GM19467 (cell line): ENCODE data around the gene SEC63.
"Not testable (repeated sequence)": the region's sequence is repeated elsewhere in the genome, so short reads cannot be mapped to it uniquely, and the experiment has no call there.

ENCODE experiments used
- ATAC-seq: cut with Tn5 transposase; IDR thresholded peaks from one replicate; pipeline ENCODE4 v1.9.1; 2021; ENCODE audit warnings: mild to moderate bottlenecking, moderate library complexity; ENCODE audit not compliant: unreplicated experiment

SEC63 gene

DNA sequence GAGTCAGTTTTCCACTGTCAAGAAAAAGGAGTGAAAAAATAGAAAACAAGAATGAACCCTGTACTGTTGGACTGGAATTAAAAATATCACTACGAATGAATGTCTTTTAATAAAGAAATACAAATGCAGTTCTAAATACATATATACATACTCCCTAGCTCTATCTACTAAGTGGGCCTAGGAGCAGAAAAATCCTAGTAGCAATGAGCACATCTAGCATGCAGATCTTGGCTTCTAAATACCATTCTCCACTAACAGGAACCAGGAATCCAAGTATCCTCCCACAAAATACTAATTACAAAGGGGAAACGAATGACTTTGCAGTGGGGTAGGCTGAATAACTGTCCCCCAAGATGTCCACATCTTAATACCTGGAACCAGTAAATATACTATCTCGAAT, 25.4 kb downstream of the SEC63 start:
- ATAC-seq = no peak

- no peak for ATAC-seq
Observed at GRCh38 chr6:107931894-107932293, 26.1 kb downstream of the SEC63 start.

DNA sequence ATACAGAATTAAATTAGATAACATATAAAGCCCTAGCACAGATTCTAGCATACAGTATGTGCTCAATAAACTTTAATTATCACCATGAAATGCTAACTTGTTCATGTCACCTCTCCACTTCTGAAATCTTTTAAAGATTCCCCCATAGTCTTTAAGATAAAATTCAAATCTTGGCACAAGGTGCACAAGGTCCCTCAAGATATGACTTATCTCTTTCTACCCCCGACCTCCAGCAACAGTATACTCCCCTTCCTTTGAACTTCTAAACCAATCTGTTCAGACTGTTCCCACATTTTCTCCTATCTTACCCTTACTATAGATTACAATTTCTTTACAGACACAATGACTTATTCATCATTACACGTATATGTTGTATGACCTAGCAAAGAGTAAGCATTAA, 29.0 kb downstream of the SEC63 start:
- ATAC-seq = no peak

GRCh38 chr6:107926697-107927544, 31.1 kb downstream of the SEC63 start:
- not testable (repeated sequence) for ATAC-seq

GRCh38 chr6:107917451-107918375, 40.3 kb downstream of the SEC63 start:
- no peak for ATAC-seq

DNA sequence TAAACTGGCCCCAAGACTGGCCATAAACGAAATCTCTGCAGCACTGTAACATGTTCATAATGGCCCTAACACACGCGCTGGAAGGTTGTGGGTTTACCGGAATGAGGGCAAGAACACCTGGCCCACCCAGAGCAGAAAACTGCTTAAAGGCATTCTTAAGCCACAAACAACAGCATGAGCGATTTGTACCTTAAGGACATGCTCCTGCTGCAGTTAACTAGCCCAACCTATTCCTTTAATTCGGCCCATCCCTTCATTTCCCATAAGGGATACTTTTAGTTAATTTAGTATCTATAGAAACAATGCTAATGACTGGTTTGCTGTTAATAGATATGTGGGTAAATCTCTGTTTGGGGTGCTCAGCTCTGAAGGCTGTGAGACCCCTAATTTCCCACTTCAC, 41.0 kb downstream of the SEC63 start:
- not testable (repeated sequence) for ATAC-seq

DNA sequence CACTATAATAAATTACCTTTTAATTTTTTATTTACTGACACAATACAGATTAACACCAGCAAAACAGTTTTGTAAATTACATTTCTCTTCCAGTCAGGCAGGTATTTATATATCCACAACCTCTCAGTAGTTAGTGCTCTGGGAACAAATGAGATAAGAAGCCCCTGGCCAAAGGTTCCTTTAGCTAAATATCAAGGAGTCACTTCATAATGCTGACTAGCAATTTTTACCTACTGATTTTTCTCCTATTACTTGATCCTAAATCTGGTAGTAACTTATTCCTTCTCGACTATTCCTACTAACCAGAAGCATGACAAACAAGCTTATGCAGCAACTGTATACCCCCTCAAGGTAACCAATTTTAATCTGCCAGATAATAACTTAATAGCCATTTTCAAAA, 46.3 kb downstream of the SEC63 start:
- ATAC-seq = no peak

DNA sequence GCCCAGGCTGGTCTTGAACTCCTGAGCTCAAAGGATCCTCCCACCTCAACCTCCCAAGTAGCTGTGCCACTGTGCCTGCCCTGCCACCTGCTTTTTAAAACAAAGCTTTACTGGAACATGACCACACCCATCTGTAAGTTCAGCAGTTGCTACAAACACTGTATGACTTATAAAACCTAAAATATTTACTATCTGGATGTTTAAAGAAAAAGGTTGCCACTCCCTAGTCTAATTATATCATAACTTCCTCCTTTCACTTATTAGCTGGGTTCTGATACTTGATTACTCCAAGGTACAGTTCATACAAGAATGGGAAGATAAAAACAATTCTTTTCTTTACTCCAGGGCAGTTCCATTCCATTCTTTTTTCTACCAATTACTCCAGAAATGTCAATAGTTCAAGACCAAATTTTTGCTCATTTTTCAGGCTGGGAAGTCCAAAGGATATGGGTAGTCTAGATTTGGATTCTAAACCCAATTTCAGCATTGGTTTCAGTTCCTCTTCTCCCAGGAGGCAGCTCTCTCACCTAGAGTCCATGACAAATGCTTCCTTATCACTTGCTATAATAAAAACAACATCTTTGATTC, 63.1 kb downstream of the SEC63 start:
- no peak for ATAC-seq

DNA sequence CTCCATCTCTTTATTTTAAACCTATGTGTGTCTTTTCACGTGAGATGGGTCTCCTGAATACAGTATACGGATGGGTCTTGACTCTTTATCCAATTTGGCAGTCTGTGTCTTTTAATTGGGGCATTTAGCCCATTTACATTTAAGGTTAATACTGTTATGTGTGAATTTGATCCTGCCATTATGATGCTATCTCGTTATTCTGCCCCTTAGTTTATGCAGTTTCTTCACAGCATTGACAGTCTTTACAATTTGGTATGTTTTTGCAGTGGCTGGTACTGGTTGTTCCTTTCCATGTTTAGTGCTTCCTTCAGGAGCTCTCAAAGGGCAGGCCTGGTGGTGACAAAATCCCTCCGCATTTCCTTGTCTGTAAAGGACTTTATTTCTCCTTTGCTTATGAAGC, 67.6 kb downstream of the SEC63 start:
- not testable (repeated sequence) for ATAC-seq

DNA sequence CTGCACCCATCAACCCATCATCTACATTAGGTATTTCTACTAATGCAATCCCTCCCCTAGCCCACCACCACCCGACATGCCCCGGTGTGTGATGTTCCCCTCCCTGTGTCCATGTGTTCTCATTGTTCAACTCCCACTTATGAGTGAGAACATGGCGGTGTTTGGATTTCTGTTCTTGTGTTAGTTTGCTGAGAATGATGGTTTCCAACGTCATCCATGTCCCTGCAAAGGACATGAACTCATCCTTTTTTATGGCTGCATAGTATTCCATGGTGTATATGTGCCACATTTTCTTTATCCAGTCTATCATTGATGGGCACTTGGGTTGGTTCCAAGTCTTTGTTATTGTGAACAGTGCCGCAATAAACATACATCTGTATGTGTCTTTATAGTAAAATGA, 72.1 kb downstream of the SEC63 start:
- ATAC-seq = not testable (repeated sequence)

DNA sequence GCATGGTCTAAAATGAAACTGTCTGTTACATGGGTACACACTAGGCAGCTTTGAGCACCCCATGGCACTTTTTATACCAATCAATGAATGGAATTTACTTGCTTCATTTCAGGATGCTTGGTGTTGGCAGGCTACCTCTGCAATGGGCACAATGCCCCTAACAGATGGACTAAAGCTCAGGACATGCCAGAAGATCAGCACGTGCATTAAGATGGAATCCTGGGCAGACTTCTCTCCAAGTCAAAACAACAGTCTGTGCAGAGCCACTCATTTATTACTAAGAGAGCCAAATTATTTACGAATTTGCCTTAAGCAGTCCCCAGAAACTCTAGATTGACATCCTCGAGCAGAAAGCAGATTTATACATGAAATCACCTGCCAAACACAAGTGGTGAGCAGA, 78.1 kb downstream of the SEC63 start:
- ATAC-seq = no peak

GRCh38 chr6:107877968-107878367, 80.0 kb downstream of the SEC63 start:
- ATAC-seq = no peak

GRCh38 chr6:107871976-107872375, 86.0 kb downstream of the SEC63 start:
- no peak for ATAC-seq

GRCh38 chr6:107871512-107871911, 86.5 kb downstream of the SEC63 start:
- ATAC-seq = not testable (repeated sequence)

DNA sequence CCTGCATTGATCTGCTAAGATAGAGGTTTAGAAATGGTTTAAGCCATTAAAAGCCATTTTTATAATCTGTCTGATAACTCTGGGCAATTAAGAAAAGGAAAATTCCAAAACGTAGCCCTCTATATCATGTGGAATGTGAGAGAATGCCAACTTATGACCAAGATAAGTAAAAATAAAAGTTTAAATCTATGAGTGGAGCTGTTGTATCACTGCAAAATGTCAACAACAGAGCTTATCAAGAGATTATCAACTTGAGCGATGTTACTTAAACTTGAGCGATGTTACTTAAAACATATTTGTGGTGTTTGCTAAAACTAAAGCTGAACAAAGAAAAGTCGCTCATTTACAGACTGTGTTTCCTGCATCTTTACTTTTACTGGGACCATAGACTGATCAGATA, 87.0 kb downstream of the SEC63 start:
- ATAC-seq = no peak

DNA sequence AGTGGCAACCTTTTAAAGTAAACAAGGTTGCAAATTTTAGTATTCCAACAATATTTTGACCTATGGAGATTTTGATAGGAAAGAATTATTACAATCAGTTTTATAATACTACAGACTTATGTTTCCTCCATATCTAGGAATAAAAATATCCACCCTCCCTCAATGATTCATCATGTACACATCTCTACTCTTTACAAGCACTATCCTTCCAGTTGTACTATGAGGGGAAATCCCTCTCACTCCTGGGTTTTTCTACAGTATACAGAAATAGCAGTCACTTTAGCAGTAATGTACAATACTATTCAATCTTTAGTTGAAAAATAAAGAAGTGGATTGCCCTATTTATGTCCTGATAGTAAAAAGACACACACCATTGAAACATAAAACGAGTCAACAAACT, 87.6 kb downstream of the SEC63 start:
- no peak for ATAC-seq

- no peak for ATAC-seq
Observed at GRCh38 chr6:107869871-107870270, 88.1 kb downstream of the SEC63 start.

DNA sequence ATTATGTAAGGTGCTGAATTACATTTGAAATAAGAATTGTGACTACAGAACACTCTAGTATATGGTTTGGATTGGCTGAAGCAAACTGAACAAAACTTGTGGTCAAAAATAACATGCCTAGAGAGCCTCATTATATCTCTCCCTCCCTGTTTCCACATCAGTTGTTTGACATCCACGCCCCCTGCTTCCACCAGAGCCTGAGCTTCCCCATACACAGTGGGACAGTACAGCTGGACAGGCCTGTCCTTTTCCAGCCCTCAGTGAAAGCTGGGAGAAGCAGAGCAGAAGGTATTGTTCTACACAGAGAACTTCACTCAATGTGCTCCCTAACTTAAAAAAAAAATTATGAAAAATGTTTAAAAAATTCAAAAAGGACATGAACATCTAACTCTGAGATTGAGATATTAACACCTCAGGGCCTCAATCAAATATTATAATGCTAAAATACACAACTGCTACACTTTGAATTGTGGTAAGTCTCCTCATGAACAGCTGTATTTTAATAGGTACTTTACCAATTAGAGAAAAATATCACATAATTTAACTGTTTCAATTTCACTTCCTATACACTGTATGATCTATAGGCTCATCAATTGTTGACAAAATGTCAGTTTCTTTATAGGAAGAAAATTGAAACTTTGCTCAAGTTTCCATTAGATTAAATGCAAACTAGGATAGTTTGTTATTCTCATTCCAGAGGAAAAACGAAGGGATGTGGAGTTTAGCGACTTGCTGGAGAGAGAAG, 89.0 kb downstream of the SEC63 start:
- ATAC-seq = no peak

DNA sequence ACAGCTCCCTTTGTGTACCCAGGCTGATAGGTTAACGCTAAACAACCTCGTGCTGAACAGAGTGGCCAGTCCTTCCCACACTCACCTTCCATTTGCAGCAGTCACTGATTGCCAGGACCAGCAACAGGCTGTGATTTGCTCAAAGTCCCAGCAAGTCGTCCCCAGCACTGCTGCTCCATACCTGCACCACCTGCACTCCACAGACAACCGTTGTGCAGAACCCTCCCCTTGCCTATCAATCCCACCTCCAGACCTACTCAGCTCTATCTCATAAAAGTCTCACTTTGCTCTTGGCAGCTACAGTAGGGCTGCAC, 90.7 kb downstream of the SEC63 start:
- no peak for ATAC-seq

GRCh38 chr6:107866606-107867301, 91.3 kb downstream of the SEC63 start:
- ATAC-seq = no peak
